GM19372 (cell line): ENCODE data around the gene NTPCR.
"Not testable (repeated sequence)": the region's sequence is repeated elsewhere in the genome, so short reads cannot be mapped to it uniquely, and the experiment has no call there.

ENCODE experiments used
- ATAC-seq: cut with Tn5 transposase; IDR thresholded peaks from one replicate; pipeline ENCODE4 v1.9.1; 2021; ENCODE audit warnings: mild to moderate bottlenecking, low read depth, moderate library complexity; ENCODE audit not compliant: unreplicated experiment

NTPCR gene

GRCh38 chr1:232925421-232926220, 24.8 kb upstream of the NTPCR start:
- ATAC-seq: no peak

GRCh38 chr1:232927166-232927565, 23.2 kb upstream of the NTPCR start:
- not testable (repeated sequence) for ATAC-seq

GRCh38 chr1:232927830-232928505, 22.4 kb upstream of the NTPCR start:
- ATAC-seq: no peak

GRCh38 chr1:232932486-232933425, 17.7 kb upstream of the NTPCR start:
- ATAC-seq: no peak

- no peak for ATAC-seq
Observed at GRCh38 chr1:232936941-232937340, 13.5 kb upstream of the NTPCR start.

GRCh38 chr1:232937741-232938375, 12.6 kb upstream of the NTPCR start:
- no peak for ATAC-seq

- ATAC-seq: no peak
Observed at GRCh38 chr1:232938926-232939325, 11.5 kb upstream of the NTPCR start.

- no peak for ATAC-seq
Observed at GRCh38 chr1:232939748-232940147, 10.7 kb upstream of the NTPCR start.

GRCh38 chr1:232940262-232940661, 10.1 kb upstream of the NTPCR start:
- no peak for ATAC-seq

GRCh38 chr1:232942413-232943294, 7.8 kb upstream of the NTPCR start:
- ATAC-seq: no peak

- ATAC-seq: peak; percentile 59
Observed at GRCh38 chr1:232943679-232944252, 6.6 kb upstream of the NTPCR start.

GRCh38 chr1:232944347-232944746, 6.1 kb upstream of the NTPCR start:
- ATAC-seq: no peak

GRCh38 chr1:232949636-232950196, 695 bp upstream of the NTPCR start:
- no peak for ATAC-seq

- peak; percentile 21 for ATAC-seq
Observed at GRCh38 chr1:232951180-232951579, 769 bp downstream of the NTPCR start.

GRCh38 chr1:232951605-232952004, 1.2 kb downstream of the NTPCR start:
- no peak for ATAC-seq

- peak; percentile 40 for ATAC-seq
Observed at GRCh38 chr1:232952514-232953499, 2.4 kb downstream of the NTPCR start.

- no peak for ATAC-seq
Observed at GRCh38 chr1:232954594-232955365, 4.4 kb downstream of the NTPCR start.
